Activated CD4-positive, alpha-beta T cell treated with anti-CD3 and anti-CD28 coated beads, Interleukin-2, Interleukin-6, amounts not matched to agents 100 ng/mL and 50 ng/mL, durations not matched to agents 16 hours and 8 hours (primary cell): ENCODE data around the gene AHCY.
"Not testable (repeated sequence)": the region's sequence is repeated elsewhere in the genome, so short reads cannot be mapped to it uniquely, and the experiment has no call there.

Experiments
- DNase-seq: peaks from one replicate; pipeline ENCODE4 v3.0.0-alpha.2; 2020

AHCY gene

DNA sequence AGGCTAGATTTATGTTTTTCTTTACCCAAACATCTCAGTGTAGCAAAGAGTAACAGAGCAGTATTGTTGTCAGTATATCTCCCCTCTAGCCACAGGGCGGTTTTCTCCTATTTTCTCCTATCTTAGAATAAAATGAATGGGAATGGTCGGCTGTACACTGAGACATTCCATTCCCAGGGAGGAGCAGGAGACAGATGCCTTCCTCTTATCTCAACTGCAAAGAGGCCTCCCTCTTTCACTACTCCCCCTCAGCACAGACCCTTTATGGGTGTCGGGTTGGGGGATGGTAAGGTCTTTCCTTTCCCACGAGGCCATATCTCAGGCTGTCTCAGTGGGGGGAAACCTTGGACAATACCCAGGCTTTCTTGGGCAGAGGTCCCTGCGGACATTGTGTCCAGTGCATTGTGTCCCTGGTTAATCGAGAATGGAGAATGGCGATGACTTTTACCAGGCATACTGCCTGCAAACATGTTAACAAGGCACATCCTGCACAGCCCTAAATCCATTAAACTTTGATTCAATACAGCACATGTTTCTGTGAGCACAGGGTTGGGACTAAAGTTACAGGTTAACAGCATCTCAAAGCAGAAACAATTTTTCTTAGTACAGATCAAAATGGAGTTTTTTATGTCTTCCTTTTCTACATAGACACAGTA lies 50.6 kb downstream of the AHCY start:
- DNase-seq = not testable (repeated sequence)

DNA sequence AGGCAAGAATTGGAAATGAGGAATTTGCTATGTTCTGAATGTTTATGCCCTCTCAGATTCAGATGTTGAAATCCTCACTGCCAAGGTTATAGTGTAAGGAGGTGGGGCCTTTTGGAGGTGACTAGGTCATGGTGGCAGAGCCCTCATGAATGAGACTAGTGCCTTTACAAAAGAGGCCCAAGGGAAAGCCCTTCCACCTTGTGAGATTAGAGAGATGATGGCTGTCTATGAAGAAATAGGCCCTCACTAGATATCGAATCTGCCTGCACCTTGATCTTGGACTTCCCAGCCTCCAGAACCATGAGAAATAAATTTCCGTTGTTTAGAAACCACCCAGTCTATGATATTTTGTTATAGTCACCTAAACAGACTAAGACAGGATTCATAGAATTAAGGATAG lies 51.5 kb downstream of the AHCY start:
- no peak for DNase-seq

DNA sequence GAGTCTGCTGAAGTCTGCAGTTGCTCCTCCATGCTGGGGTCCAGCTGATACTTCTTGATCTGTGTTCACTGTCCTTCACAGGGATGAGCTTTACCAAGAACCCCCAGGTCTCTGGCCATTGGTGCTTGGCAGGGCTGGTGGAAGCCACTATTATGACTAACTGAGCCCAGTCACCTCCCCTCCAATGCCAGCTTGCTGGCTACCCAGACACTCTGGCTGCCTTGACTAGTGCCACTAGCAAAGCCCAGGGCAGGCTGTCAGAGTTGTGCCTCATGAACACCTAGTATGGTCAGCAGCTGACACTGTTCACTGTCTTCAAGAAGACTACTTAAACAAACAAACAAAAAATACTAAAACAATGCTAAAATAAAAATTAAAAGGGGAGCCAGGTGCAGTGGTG lies 53.1 kb downstream of the AHCY start:
- no peak for DNase-seq

DNA sequence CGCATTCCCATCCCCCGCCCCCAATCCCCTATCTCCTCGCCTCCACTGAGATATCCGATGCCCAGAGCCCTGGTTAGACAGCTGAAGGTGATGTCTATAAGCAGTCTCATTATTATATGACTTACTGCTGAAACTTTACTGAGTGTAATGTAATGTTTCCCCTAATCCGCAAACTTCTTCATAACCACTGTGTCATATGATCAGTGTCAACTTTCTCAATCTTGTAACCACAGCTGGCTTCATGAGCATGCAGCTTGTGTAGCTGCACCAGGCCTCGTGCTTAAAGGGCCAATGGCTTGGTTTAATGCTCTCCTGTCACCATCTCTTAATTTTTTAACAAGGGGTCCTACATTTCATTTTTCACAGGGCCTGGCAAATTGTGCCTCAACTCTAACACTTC lies 53.9 kb downstream of the AHCY start:
- peak; percentile 53 for DNase-seq

DNA sequence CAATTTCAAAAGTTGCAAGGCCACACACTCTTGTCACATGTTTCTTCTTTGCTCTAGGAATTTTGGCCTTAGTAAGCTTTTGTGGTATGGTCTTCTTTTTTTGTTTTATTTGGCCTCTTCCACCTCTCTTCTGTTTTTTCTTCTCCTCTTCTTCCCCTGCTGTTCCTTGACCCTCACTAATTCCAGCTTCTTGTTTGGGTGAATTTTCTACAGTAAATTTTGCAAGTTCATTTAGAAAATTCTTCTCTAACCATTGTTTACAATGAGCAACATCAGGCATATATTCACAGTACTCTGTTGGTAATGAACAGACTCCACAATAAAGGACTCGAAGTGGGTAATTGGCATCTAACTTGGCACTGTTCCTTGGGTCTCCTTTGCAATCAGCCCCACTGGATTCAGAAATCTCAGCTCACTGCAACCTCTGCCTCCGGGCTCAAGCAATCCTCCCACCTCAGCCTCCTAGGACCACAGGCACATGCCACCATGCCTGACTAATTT lies 57.0 kb downstream of the AHCY start:
- DNase-seq = no peak

DNA sequence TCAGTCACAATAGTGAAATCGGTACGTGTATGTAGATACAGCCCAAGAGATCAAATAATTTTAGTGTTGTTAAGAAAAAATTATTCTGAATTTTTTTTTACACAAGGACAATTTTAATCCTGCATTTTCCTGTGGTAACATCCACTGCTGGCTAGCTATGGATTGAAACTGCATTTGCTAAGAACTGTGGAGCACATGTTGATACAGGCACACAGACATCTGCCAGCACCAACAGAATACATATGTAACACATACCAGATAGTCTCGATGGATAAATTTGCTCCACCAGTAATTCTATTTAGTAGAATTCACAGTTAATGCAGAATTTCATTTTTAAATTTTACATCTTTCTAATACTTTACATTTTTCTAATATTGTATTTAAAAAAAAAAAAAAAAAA lies 59.8 kb downstream of the AHCY start:
- no peak for DNase-seq

DNA sequence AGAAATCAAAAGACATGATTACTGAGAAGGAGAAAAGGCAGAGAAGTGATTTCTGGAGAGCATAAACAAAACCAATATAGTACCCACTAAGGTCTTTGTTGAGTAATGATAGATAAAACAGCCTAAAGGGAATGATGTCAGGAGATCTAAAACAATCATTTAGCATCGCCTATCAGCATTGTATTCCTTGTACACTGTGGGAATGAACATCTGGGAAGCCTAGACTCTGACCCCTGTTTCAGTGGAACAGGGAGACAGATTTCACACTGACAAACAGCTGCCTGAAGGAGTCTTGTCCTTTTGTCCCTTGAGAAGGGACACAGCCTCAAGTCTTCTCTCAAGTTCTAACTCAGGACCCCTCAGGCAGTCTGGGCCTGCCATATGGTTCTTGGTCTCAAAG lies 60.3 kb downstream of the AHCY start:
- no peak for DNase-seq

DNA sequence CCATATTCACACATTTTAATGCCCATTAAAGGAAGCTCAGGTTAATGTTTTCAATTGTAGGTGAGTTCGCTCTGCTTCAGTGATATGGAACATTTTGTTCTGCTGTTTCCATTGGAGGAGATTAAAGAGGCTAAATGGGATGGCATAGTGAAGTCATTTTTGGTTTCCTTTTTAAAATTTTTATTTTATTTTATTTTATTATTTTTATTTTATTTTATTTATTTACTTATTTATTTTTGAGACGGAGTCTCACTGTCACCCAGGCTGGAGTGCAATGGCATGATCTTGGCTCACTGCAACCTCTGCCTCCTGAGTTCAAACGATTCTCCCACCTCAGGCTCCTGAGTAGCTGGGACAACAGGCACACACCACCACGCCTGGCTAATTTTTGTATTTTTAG lies 61.1 kb downstream of the AHCY start:
- not testable (repeated sequence) for DNase-seq

DNA sequence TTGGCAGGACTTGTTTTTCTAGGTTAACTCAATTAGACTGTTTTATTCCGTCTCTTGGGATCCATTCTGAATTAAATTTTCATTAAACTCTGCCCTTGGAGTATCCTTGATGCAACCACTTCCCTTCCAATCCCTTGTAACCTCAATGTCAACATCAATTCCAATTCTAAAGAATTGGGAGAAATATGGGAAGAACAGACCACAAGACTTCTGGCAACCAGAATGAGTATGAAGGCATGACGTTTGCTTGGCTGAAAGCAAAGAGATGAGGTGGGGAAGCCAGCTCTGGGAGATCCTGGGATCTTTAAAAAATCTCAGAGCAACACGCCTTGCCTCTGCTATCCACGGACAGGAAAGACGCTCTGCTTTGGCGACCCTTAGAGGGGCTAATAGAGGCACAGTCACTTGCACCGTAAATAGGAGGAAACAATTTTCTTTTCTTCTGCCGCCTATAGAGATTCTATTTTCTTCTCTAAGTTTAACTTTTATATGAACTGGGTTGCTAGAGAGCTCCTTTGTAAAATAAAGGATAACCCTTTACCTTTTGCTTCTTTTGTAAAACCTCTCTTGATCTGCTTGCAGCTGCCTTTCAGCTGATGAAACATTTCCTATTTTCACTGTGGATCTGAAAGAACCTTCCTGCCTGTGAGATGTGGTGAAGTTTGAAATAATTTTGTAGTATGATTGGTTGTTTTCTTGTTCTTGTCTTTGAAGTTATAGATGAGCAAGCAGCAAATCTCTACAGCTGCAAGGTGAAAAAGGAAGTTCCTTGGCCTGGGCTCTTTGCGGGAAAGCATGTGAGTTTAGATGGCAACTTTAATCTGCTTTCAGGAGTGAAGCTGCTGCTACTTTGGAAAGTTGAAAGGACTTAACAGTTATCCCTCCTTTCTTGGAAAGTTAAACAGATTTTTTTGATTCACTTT lies 62.2 kb downstream of the AHCY start, which contains the start of gene ASIP:
Gene ASIP (plus strand): TSS at position 731 of the 923 bp plus-strand sequence. CDS start 18,952 bp downstream, outside the sequence.
- DNase-seq = no peak

DNA sequence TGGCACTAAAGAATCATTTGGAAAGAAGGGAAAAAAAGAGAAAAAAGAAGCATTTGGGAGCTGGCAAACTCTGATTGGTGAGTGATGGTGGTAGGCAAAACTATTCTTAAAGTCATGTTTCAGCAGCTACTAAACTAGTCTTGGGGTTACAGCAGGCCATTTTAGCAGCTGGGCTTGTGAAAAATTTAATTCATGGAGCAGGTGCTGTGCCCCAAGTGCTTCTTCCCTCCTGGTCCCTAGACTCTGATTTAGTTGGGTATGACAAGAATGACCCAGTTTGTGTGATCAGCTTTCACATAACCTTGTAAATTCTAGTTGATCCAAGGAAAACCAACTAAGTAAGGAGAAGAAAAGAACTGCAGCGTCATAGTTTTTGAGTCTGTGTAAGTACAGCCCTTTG lies 63.0 kb downstream of the AHCY start:
- no peak for DNase-seq

DNA sequence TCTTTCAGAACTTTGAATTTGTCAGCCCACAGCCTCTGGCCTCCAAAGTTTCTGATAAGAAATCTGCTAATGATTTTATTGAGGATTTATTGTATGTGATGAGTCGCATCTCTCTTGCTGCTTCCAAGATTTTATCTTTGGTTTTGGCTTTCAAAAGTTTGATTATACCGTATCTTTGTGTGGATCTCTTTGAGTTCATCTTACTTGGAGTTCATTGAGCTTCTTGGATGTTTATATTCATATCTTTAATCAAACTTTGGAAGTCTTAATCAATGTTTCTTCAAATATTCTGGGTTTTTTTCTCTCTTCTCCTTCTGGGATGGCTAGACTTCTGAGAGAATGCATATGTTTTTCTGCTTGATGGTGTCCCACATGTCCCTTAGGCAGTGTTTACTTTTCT lies 65.2 kb downstream of the AHCY start:
- no peak for DNase-seq

DNA sequence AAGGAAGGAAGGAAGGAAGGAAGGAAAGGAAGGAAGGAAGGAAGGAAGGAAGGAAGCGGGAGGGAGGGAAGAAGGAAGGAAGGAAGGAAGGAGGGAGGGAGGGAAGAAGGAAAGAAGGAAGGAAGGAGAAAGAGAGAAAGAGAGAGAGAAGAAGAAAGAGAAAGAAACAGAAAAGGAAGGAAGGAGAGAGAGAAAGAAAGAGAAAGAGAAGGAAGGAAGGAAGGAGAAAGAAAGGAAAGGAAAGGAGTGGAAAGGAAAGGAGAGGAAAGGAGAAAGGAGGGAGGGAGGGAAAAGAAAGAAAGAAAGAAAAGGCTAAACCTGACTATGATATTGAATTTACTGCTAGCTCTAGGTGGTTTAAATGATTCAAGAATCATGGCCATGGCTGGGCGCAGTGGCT lies 67.3 kb downstream of the AHCY start:
- DNase-seq = no peak

DNA sequence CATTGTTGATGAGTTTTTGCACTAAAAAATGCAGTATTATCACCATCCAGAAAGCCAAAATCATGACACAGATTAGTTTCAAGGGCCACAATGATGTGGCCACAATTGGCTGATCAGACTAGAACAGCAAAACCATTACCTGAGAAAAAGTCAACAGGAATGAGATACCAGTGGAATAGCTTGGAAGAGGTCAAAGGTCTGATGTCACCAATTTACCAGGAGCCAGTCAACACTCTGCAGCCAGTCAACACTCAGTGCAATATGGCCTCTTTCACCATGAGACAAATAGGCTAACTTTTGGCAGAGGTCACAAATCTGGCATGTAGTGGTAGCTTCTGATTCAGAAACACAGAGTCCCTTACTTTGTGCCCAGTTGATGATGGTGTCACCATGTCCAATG lies 69.5 kb downstream of the AHCY start:
- no peak for DNase-seq

DNA sequence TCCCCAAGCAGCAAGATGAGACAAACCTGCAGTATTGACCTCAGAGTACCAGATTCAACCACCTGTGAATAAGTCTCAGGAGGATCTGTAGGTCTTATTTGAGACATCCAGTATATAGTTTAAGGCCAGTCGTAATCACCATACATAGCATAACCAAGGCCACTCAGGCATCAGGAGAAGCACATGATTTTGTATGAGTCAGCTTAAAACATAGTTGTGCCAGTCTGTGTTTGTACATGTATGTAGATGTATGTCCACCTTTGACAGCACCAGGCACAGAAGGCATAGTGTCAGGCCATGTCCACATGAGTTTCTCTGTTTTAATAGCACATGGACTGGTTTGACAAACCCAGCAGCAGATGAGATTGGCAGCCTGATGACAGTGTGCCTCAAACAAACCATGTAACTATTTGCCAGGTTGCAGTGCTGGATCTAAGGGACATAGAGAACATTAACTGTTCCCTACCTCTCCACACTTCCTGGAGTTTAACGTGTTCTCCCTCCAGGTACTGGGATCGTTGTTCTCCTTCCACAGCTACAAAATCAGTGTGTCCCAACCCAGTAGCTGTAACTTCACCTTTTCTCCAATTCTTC lies 70.6 kb downstream of the AHCY start:
- no peak for DNase-seq

DNA sequence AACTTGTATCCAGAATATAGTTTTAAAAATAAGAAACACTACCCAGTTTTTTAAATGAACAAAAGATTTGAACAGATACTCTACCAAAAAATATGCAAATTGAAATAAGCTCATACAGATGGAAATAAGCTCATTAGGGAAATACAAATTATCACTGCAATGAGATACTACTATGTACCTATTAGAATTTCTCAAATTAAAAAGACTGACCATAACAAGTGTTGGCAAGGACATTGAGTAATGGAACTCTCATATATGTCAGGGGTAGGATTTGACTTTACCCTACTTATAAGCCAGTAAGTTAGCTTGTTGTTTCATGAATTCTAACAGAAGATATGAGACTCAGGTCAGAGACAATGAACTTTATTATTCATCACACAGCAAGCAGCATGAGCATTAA lies 71.5 kb downstream of the AHCY start:
- DNase-seq = no peak
